PFSK-1 (cell line): ENCODE results near the gene SKAP1.

Source experiments
- FOXP2 ChIP-seq: optimal IDR thresholded peaks from 2 replicates; pipeline ENCODE3; 2011; ENCODE audit warnings: borderline replicate concordance, control low read depth, inconsistent platforms; ENCODE audit not compliant: insufficient read depth; ENCODE audit errors: extremely low read length, extremely low read depth
- POLR2AphosphoS5 ChIP-seq: IDR thresholded peaks from 2 replicates; pipeline ENCODE4 v1.6.1; 2012; ENCODE audit warnings: low read depth, mild to moderate bottlenecking, control low read depth, low read length, moderate library complexity
- SIN3A ChIP-seq: IDR thresholded peaks from 2 replicates; pipeline ENCODE4 v1.6.1; 2012; ENCODE audit warnings: mild to moderate bottlenecking, low read length, moderate library complexity, borderline replicate concordance; ENCODE audit not compliant: insufficient read depth
- TAF1 ChIP-seq: IDR thresholded peaks from 2 replicates; pipeline ENCODE4 v1.6.1; 2012; ENCODE audit warnings: low read length, control low read depth, borderline replicate concordance; ENCODE audit not compliant: insufficient read depth
- TF ChIP-seq, protein P1 (sequence below), 2 experiments: IDR thresholded peaks; 2 replicates each; pipeline versions ENCODE4 v1.6.1 to v1.8.0; 2011 to 2012; ENCODE audit warnings: low read depth in 2 of 2, low read length in 2 of 2, control low read depth in 1 of 2, inconsistent platforms in 1 of 2, mild to moderate bottlenecking in 1 of 2, moderate library complexity in 1 of 2; ENCODE audit not compliant: insufficient read depth in 1 of 2

The SKAP1 gene

DNA sequence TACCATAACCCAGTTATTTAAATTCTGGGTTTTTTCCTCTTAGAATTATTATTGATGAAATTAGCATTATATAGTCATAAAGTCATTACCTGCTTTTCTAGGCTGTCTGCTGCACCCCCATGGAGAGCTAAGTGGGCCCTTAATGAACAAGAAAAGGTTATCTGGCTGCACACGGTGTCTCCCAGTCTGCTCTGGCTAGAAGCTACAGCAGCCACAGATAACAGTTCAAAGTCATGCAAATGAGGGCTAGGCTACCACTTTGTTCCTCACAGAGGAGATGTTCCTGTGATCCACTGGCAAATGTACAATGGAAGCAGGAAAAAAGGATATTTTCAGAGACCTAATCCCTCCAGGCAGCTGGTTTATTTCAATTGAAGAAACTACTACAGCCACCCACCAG lies 210.4 kb downstream of the SKAP1 start:
- TF ChIP-seq SIN3A (no peak), FOXP2 (no peak), TAF1 (no peak), POLR2AphosphoS5 (no peak)
- TF ChIP-seq, protein P1, sequence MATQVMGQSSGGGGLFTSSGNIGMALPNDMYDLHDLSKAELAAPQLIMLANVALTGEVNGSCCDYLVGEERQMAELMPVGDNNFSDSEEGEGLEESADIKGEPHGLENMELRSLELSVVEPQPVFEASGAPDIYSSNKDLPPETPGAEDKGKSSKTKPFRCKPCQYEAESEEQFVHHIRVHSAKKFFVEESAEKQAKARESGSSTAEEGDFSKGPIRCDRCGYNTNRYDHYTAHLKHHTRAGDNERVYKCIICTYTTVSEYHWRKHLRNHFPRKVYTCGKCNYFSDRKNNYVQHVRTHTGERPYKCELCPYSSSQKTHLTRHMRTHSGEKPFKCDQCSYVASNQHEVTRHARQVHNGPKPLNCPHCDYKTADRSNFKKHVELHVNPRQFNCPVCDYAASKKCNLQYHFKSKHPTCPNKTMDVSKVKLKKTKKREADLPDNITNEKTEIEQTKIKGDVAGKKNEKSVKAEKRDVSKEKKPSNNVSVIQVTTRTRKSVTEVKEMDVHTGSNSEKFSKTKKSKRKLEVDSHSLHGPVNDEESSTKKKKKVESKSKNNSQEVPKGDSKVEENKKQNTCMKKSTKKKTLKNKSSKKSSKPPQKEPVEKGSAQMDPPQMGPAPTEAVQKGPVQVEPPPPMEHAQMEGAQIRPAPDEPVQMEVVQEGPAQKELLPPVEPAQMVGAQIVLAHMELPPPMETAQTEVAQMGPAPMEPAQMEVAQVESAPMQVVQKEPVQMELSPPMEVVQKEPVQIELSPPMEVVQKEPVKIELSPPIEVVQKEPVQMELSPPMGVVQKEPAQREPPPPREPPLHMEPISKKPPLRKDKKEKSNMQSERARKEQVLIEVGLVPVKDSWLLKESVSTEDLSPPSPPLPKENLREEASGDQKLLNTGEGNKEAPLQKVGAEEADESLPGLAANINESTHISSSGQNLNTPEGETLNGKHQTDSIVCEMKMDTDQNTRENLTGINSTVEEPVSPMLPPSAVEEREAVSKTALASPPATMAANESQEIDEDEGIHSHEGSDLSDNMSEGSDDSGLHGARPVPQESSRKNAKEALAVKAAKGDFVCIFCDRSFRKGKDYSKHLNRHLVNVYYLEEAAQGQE (IDR thresholded peaks at IDR 0.05; ENCODE audit: insufficient read depth in 1 of 2, low read depth in 2 of 2, low read length in 2 of 2) = no peak

DNA sequence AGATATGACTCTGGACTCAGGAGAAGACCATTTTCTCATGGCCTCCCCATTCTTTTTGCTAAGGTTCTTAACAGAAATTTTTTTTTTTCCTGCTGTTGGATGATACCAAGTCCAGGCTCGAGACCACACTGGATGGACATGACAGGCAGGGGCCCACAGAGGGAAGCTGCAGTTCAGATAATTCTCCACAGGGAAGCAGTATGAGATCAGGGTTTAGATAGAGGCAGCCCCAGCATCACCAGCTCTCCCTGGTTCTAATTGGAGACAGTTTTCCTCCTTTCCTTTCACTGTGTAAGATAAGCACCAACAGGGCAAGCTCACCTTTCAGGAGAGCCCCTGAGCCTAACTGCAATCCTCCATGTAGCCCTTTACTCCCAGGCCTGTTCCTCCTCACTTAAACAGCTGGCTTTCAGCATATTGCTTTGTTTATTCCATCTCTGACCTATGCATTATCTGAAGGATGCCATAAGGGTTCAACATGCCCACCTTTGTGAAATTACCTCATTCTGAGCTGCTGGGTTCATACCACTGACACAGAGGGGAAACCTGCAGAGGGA lies 214.4 kb downstream of the SKAP1 start:
- TF ChIP-seq SIN3A = no peak
- TF ChIP-seq POLR2AphosphoS5 = no peak
- TF ChIP-seq TAF1 = no peak
- no peak for TF ChIP-seq FOXP2
- TF ChIP-seq, protein P1 (IDR thresholded peaks at IDR 0.05; ENCODE audit: insufficient read depth in 1 of 2, low read depth in 2 of 2, low read length in 2 of 2) = no peak

DNA sequence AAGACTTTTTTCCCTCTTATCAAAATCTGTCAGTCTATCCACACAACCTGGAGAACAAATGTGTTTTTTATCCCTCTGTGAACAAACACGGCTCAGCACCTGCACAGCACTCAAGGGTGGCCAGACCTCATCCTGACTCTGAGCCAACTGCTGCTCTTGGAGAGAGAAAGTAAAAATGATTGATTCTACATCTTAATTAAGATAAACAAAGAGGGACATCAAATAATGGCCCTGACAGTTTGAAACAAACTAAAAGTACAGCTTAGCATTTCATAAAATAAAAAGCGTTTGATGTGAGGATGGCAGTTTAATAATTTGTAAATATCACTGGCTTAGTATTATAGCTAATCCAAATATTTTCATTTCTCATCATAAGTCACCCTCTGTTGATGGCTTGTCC lies 216.2 kb downstream of the SKAP1 start:
- TF ChIP-seq POLR2AphosphoS5 = no peak
- no peak for TF ChIP-seq TAF1
- TF ChIP-seq, protein P1 (IDR thresholded peaks at IDR 0.05; ENCODE audit: insufficient read depth in 1 of 2, low read depth in 2 of 2, low read length in 2 of 2) = no peak
- TF ChIP-seq SIN3A = no peak
- TF ChIP-seq FOXP2 = no peak

DNA sequence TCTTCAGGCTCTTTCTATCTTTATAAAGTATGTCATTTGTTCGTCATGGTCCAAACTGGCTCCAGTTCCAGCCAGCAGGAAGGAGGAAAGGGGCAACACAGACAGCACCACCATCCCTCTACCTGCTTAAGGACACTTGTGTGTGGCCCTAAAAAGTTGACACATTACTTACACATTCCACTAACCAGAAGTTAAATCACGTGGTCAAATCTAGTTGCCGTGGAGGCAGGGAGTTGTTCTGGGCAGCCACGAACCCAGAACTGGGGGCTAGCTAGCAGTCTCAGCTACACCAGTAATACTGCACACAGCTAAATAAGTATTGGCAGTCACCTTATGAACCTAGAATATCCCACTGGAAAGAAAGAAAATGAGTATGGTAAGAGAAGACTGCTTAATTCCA lies 218.2 kb downstream of the SKAP1 start:
- TF ChIP-seq FOXP2 (no peak), SIN3A (no peak), TAF1 (no peak), POLR2AphosphoS5 (no peak)
- TF ChIP-seq, protein P1 (IDR thresholded peaks at IDR 0.05; ENCODE audit: insufficient read depth in 1 of 2, low read depth in 2 of 2, low read length in 2 of 2) = no peak
